Astrocyte (in vitro differentiated cells and primary cell): ENCODE measurements around the gene THBS3. TPM values are rescaled to one million over a fixed set of nuclear protein-coding genes. Genes with fewer than 3 reads are reported as not detected.

ENCODE experiments used
- DNase-seq: peaks from one replicate; pipeline ENCODE4 v3.0.0-alpha.2; 2010; ENCODE audit warnings: low read depth
- FAIRE-seq: peaks from 2 replicates; lab custom pipeline; 2011; peaks lifted over from hg19 to GRCh38; lab: Jason Lieb, UNC
- H2AFZ ChIP-seq: 2 replicates; pipeline ENCODE4 v1.6.0; 2012; ENCODE audit warnings: low read depth, low read length, inconsistent platforms
- H3K27ac ChIP-seq: 2 replicates; pipeline ENCODE4 v1.5.1; 2011; ENCODE audit warnings: low read depth, low read length, inconsistent platforms
- H3K27me3 ChIP-seq: 2 replicates; pipeline ENCODE4 v1.6.0; 2011; ENCODE audit warnings: low read length, inconsistent platforms; ENCODE audit not compliant: insufficient read depth
- H3K36me3 ChIP-seq: 2 replicates; pipeline ENCODE4 v1.5.1; 2011; ENCODE audit warnings: low read length, inconsistent platforms; ENCODE audit not compliant: insufficient read depth
- H3K4me1 ChIP-seq: 2 replicates; pipeline ENCODE4 v1.5.1; 2011; ENCODE audit warnings: low read length, inconsistent platforms; ENCODE audit not compliant: insufficient read depth
- H3K4me2 ChIP-seq: 2 replicates; pipeline ENCODE4 v1.6.0; 2012; ENCODE audit warnings: low read length, inconsistent platforms
- H3K4me3 ChIP-seq: 2 replicates; pipeline ENCODE4 v1.5.1; 2011; ENCODE audit warnings: low read depth, mild to moderate bottlenecking, low read length, inconsistent platforms; ENCODE audit not compliant: insufficient read depth
- H3K79me2 ChIP-seq: 2 replicates; pipeline ENCODE4 v1.6.0; 2012; ENCODE audit warnings: mild to moderate bottlenecking, low read length, inconsistent platforms; ENCODE audit not compliant: insufficient read depth
- H3K9ac ChIP-seq: 2 replicates; pipeline ENCODE4 v1.6.0; 2012; ENCODE audit warnings: mild to moderate bottlenecking, low read length, inconsistent platforms
- H3K9me3 ChIP-seq: 2 replicates; pipeline ENCODE4 v1.5.1; 2012; ENCODE audit warnings: low read depth, mild to moderate bottlenecking, low read length, inconsistent platforms; ENCODE audit not compliant: insufficient read depth
- H4K20me1 ChIP-seq: 2 replicates; pipeline ENCODE4 v1.6.0; 2012; ENCODE audit warnings: low read length, inconsistent platforms; ENCODE audit not compliant: insufficient read depth
- H3K27ac Mint-ChIP-seq: one replicate; pipeline ENCODE4 v1.8.0; 2021; ENCODE audit warnings: mild to moderate bottlenecking, mixed read lengths; ENCODE audit not compliant: unreplicated experiment
- H3K27me3 Mint-ChIP-seq: one replicate; pipeline ENCODE4 v1.8.0; 2021; ENCODE audit warnings: low read depth, mixed read lengths; ENCODE audit not compliant: unreplicated experiment
- H3K36me3 Mint-ChIP-seq: one replicate; pipeline ENCODE4 v1.8.0; 2021; ENCODE audit warnings: low read depth, mixed read lengths; ENCODE audit not compliant: unreplicated experiment
- H3K4me1 Mint-ChIP-seq: one replicate; pipeline ENCODE4 v1.8.0; 2021; ENCODE audit warnings: low read depth, mixed read lengths; ENCODE audit not compliant: unreplicated experiment
- H3K4me3 Mint-ChIP-seq: one replicate; pipeline ENCODE4 v1.8.0; 2021; ENCODE audit warnings: mild to moderate bottlenecking, moderate library complexity, mixed read lengths; ENCODE audit not compliant: unreplicated experiment
- H3K9me3 Mint-ChIP-seq: one replicate; pipeline ENCODE4 v1.8.0; 2021; ENCODE audit warnings: mild to moderate bottlenecking, mixed read lengths; ENCODE audit not compliant: unreplicated experiment
- CTCF ChIP-seq: IDR thresholded peaks from 2 replicates; pipeline ENCODE4 v1.5.1; 2011; ENCODE audit warnings: low read depth, mild to moderate bottlenecking, inconsistent platforms, low read length, moderate library complexity; ENCODE audit not compliant: insufficient read depth
- EZH2 ChIP-seq: IDR thresholded peaks from 2 replicates; pipeline ENCODE4 v1.6.1; 2012; ENCODE audit warnings: mild to moderate bottlenecking, low read length, inconsistent platforms; ENCODE audit not compliant: insufficient read depth
- total RNA-seq: library from RNA; stranded (reverse); gene quantifications from 2 replicates; pipeline ENCODE4 v1.2.1, GENCODE V29; 2021

THBS3 gene
- total RNA-seq, 1 donor from 2014 or later: 153 TPM

GRCh38 chr1:155208541-155209311, 1.0 kb upstream of the THBS3 start, which contains the start of gene MTX1:
Gene MTX1, plus strand, starts transcription at chr1:155208695. Its CDS starts 110 bp downstream, at chr1:155208805.
- H3K4me3 ChIP-seq: peak within 1 kb of the TSS; percentile 100
- no peaks in the 10 kb centered on the region for H3K27me3 Mint-ChIP-seq
- peaks cover 6% of the 10 kb centered on the region for H3K36me3 Mint-ChIP-seq
- no peak for FAIRE-seq
- H3K36me3 ChIP-seq: no peaks in the 10 kb centered on the region
- H3K4me2 ChIP-seq: peak within 1 kb of the TSS; percentile 96
- H3K4me3 Mint-ChIP-seq: peak within 1 kb of the TSS; percentile 92
- H3K27me3 ChIP-seq: no peaks in the 10 kb centered on the region
- H3K79me2 ChIP-seq: peaks cover 21% of the 10 kb centered on the region
- peak within 1 kb of the TSS; percentile 100 for H3K9ac ChIP-seq
- peaks cover 10% of the 10 kb centered on the region for H3K4me1 Mint-ChIP-seq
- no peaks in the 10 kb centered on the region for H3K9me3 ChIP-seq
- no peak for TF ChIP-seq EZH2
- no peak for TF ChIP-seq CTCF
- H3K27ac ChIP-seq: peak within 1 kb of the TSS; percentile 99
- peak; percentile 61 for DNase-seq
- H2AFZ ChIP-seq: peak within 1 kb of the TSS; percentile 92
- peaks cover 20% of the 10 kb centered on the region for H3K4me1 ChIP-seq
- H4K20me1 ChIP-seq: peaks cover 14% of the 10 kb centered on the region
- H3K9me3 Mint-ChIP-seq: no peaks in the 10 kb centered on the region
- H3K27ac Mint-ChIP-seq: peak within 1 kb of the TSS; percentile 100

GRCh38 chr1:155206891-155207805, 549 bp downstream of the THBS3 start:
- Mint-ChIP-seq H3K36me3 (peaks cover 13% of the 10 kb centered on the region), H3K4me3 (peak overlapping the region; percentile 87), H3K27ac (peak overlapping the region; percentile 100), H3K27me3 (no peaks in the 10 kb centered on the region), H3K9me3 (no peaks in the 10 kb centered on the region), H3K4me1 (peaks cover 12% of the 10 kb centered on the region)
- Histone ChIP-seq H3K27me3 (no peaks in the 10 kb centered on the region), H4K20me1 (peaks cover 20% of the 10 kb centered on the region), H3K9me3 (no peaks in the 10 kb centered on the region), H3K4me1 (peaks cover 20% of the 10 kb centered on the region), H3K79me2 (peaks cover 21% of the 10 kb centered on the region), H3K36me3 (no peaks in the 10 kb centered on the region), H3K9ac (peak overlapping the region; percentile 100), H3K4me2 (peak overlapping the region; percentile 96), H3K27ac (peak overlapping the region; percentile 73), H2AFZ (peak overlapping the region; percentile 55), H3K4me3 (peak overlapping the region; percentile 56)
- DNase-seq (peak; percentile 59), FAIRE-seq (no peak)
- TF ChIP-seq CTCF: peak; percentile 89
- no peak for TF ChIP-seq EZH2
